Activated T-cell treated with anti-CD3 and anti-CD28 coated beads, Interleukin-2, amount 50 U/mL, for 72 hours (primary cell): ENCODE measurements around the gene NKX3-2. TPM values are rescaled to one million over a fixed set of nuclear protein-coding genes. Genes with fewer than 3 reads are reported as not detected.

Experiments
- ATAC-seq, 2 donors: fragments of 150-1000 bp; cut with Tn5 transposase; replicated peaks in 1 of 2; 2 replicates each; pipeline ENCODE4 v1.10.0; 2021; ENCODE audit warnings: moderate library complexity in 2 of 2, mild to moderate bottlenecking in 1 of 2
- DNase-seq, 2 donors: peaks; one replicate each; pipeline ENCODE4 v3.0.0; 2021 to 2022; ENCODE audit warnings: mixed read lengths in 1 of 2
- H3K27ac Mint-ChIP-seq: one replicate; pipeline ENCODE4 v1.8.0; 2022; ENCODE audit warnings: mild to moderate bottlenecking, moderate library complexity, mixed read lengths
- H3K27me3 Mint-ChIP-seq: one replicate; pipeline ENCODE4 v1.8.0; 2022; ENCODE audit warnings: low read depth, mixed read lengths
- H3K36me3 Mint-ChIP-seq, 2 donors: one replicate each; pipeline ENCODE4 v1.8.0; 2022; ENCODE audit warnings: mixed read lengths in 2 of 2, mild to moderate bottlenecking in 1 of 2; ENCODE audit not compliant: insufficient read depth in 2 of 2
- H3K4me1 Mint-ChIP-seq: one replicate; pipeline ENCODE4 v1.8.0; 2022; ENCODE audit warnings: low read depth, mixed read lengths
- H3K4me3 Mint-ChIP-seq, 2 donors: one replicate each; pipeline ENCODE4 v1.8.0; 2022; ENCODE audit warnings: mild to moderate bottlenecking in 2 of 2, mixed read lengths in 2 of 2, moderate library complexity in 2 of 2
- H3K9me3 Mint-ChIP-seq, 2 donors: one replicate each; pipeline ENCODE4 v1.8.0; 2022; ENCODE audit warnings: mixed read lengths in 2 of 2
- total RNA-seq, 2 donors: library from RNA; stranded (reverse); gene quantifications; one replicate each; pipeline ENCODE4 v1.2.3, GENCODE V29; 2022

The NKX3-2 gene
- total RNA-seq, 2 donors from 2014 or later: not detected

DNA sequence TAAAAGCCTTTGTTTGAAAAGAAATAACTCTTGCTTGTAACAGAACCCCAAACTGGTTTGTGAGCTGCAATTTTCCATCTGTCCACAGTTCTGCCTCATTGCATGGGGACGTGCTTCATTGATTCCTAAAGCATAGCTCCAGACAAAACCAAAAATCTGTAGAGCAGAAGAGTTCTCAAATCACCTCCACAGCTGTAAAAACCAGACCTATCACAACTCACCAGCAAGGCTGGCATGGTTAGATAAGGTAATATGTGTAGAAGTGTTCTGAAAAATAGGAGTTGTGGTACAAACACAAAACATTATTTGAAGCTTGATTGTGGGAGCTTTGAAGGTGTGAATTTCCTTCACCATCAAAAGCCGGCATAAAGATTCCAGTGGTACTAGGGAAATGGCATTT lies 47.7 kb downstream of the NKX3-2 start:
- no peaks in the 10 kb centered on the region for H3K9me3 Mint-ChIP-seq
- no peaks in the 10 kb centered on the region for H3K4me1 Mint-ChIP-seq
- H3K27ac Mint-ChIP-seq: no peak overlapping the region
- H3K4me3 Mint-ChIP-seq: no peak overlapping the region
- ATAC-seq: no peak
- no peaks in the 10 kb centered on the region for H3K36me3 Mint-ChIP-seq
- H3K27me3 Mint-ChIP-seq: peaks cover 65% of the 10 kb centered on the region
- no peak for DNase-seq

DNA sequence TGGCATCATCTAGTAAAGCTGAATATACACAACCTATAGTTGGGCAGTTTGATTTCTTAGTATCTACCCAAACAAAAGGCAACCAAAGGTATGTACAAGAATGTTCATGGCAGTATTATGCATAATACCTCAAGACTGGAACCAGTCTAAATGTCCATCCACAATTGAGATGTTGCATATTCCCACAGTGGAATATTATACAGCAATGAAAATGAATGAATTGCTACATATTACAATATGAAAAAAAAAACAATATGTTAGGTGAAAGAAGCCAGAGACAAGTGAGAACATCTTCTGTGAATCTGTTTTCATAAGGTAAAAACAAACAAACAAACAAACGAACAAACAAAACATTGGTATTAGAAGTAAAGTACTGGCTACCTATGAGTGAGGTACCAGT lies 48.6 kb downstream of the NKX3-2 start:
- DNase-seq (no peak), ATAC-seq (no peak)
- no peaks in the 10 kb centered on the region for H3K4me1 Mint-ChIP-seq
- H3K36me3 Mint-ChIP-seq: no peaks in the 10 kb centered on the region
- H3K27ac Mint-ChIP-seq: no peak overlapping the region
- no peak overlapping the region for H3K4me3 Mint-ChIP-seq
- H3K27me3 Mint-ChIP-seq: peaks cover 61% of the 10 kb centered on the region
- H3K9me3 Mint-ChIP-seq: no peaks in the 10 kb centered on the region

DNA sequence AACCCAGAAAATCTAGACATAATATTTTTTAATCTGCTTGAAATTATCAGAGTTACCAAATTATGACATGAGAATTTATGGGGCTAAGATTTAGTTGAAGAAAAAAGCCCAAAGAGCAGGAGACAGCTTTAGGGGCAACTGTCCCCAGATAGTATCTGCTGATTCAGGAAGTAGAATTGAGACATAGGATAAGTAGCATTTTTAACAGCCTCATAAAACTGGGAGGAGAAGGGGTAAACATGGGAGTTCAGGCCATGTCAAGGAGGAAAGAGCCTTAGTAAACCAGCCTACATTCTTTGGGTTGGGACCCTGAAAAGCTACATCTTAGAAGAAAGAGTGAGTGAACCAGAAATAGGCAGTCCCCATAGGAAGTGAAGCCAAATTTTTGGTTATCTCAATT lies 50.5 kb downstream of the NKX3-2 start:
- DNase-seq (no peak), ATAC-seq (no peak)
- Mint-ChIP-seq H3K4me1 (no peaks in the 10 kb centered on the region), H3K27ac (no peak overlapping the region), H3K4me3 (no peak overlapping the region), H3K36me3 (no peaks in the 10 kb centered on the region), H3K27me3 (peaks cover 70% of the 10 kb centered on the region), H3K9me3 (no peaks in the 10 kb centered on the region)

DNA sequence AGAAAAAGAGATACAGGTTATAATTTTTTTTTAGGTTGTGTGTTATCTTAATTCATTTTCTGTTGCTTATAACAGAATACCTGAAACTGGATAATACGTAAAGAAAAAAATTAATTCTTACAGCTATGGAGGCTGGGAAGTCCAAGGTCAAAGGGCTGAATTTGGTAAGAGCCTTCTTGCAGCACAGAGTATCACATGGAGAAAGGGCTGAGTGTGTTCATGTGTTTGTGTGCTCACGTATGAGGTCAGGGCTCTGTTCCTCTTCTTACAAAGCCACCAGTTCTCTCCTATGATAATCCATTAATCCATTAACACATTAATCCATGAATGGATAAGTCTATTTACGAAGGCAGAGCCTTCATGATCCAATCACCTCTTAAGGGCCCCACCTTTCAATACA lies 51.6 kb downstream of the NKX3-2 start:
- no peaks in the 10 kb centered on the region for H3K9me3 Mint-ChIP-seq
- H3K36me3 Mint-ChIP-seq: no peaks in the 10 kb centered on the region
- H3K27ac Mint-ChIP-seq: no peak overlapping the region
- H3K4me3 Mint-ChIP-seq: no peak overlapping the region
- ATAC-seq (no peak), DNase-seq (no peak)
- no peaks in the 10 kb centered on the region for H3K4me1 Mint-ChIP-seq
- peaks cover 68% of the 10 kb centered on the region for H3K27me3 Mint-ChIP-seq

Other genes starting within 250 kb of the NKX3-2 start
- 10 to 100 TPM; 15.6 to 16.8 TPM for gene RAB28, start 60.2 kb downstream of the NKX3-2 start, total RNA-seq
- gene BOD1L1, start 83.2 kb upstream of the NKX3-2 start, total RNA-seq: 10 to 100 TPM; 42.8 to 45.1 TPM